Epidermal melanocyte (primary cell): ENCODE data around the gene PUS1.

Source experiments
- DNase-seq: peaks from one replicate; pipeline ENCODE4 v3.0.0; 2011; ENCODE audit warnings: low spot score; ENCODE audit not compliant: insufficient read length

The PUS1 gene

DNA sequence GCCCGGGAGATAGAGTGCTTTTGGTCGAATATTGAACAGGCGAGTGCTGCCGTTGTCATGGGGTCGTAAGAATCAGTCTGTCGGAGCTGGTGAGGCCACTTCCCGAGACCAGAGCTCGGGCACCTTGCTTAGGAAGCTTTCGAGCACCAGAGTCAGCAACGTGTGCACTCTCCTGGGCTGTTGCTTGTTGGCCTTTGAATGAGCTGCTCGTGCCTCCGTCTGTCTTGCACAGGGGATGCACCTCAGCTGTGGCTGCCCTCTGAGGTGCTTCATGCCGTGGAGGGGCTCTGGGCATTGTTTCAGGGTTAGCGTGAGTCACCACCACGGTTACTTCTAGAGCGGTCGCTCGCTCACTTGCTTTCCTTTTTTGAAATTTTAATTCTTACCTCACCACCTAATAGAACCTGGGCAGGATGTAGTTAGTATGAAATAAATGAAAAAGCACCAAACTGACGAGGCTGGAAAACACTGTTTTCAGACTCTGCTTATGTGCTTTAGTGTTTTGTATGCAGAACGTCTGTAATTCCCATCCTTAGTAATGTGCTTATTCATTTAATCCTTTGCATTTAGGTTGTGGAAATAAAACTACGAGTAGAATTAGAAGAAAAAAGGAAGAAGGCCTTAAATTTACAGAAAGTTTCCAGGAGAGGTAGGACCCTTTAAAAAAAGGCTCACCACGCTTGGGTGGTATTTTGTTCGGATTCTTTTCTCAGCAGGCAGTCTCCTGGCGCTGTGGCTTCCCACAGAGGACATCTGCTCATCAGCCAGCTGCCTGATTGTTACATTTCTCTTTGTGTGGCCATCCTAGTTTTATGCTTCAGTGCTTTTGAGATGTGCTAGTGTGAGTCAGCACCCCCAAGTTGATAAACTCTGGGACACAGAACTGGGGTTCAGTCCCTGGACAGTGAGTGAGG, 61.2 kb downstream of the PUS1 start:
- DNase-seq, result no peak

- no peak for DNase-seq
Measured at GRCh38 chr12:131990980-131991305, 61.9 kb downstream of the PUS1 start.

DNA sequence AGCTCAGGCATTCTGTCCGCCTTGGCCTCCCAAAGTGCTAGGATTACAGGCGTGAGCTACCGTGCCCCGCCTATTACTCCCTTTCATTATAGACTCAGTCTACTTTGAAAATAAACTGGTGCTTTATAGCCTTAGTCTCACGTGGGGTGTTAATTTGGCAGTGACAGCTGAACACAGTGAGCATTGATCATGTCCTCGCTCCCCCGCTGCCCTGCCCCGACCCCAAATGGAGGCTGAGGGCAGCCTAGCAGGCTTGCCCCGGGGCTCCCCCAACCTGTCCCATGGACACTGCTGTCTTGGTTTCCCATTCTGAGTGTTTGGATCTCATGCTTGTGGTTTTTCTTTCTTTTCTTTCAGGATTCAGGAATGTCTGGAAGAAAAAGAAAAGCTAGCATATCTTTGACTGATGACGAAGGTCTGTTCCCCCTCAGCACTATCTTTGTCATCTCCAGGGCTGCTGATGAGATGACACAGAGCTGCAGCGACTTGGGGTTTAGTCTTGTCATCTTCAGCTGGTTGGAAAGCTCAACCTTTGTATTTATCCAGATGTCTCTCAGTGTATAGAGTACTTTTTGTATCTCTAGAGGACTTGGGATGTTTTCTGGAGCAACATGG, 62.8 kb downstream of the PUS1 start:
- no peak for DNase-seq

DNA sequence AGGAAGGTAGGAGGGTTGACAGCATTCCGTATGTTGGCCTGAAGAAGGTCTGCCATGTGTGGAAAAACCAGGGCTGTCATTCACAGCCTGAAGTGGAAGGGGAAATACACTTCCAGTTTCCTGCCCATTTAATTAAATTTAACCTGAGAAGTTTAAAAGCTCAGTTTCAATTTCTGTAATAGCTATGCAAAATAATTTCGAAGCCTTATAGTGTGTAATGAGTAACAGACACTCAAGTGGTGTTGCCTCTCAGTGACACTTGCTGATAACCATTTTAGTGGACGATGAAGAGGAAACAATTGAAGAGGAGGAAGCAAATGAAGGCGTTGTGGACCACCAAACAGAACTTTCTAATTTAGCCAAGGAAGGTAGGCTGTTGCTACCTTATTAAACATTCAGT, 65.5 kb downstream of the PUS1 start:
- no peak for DNase-seq
